ENCODE data around the gene DENND2D. TPM values are rescaled to one million over a fixed set of nuclear protein-coding genes. Genes with fewer than 3 reads are reported as not detected.

DENND2D gene
- total and polyA plus RNA-seq, 2 experiments from 2014 or later: 2.5 to 3.0 TPM

DNA sequence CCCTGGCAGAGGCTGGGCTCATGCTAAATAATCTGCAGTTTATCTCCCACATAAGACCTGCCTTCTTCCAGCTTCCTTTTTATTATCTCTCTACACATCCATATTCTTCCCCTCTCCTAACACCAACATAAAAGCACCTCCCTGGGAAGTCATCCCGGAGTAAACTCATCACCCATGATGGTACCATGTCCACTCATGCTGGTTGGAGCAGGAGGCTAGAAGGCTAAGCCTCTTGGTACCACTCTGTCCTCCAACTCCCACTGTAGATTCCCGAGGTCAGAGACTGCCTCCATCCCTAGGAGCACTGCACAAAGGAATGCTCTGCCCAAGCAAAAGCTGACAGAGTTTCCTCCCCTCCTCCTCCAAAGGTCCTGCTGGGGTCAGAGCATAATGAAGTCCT is 4.2 kb downstream of the DENND2D start (continued):
- TF ChIP-seq STAT1 (IDR thresholded peaks at IDR 0.05; ENCODE audit: unreplicated experiment): no peak
- TF ChIP-seq NANOG (IDR thresholded peaks at IDR 0.05; ENCODE audit: borderline replicate concordance): no peak
- TF ChIP-seq EZH2 (IDR thresholded peaks at IDR 0.05; ENCODE audit: low read depth, unreplicated experiment): no peak
- TF ChIP-seq CREB1 (CRISPR knock-in tag; IDR thresholded peaks at IDR 0.05; ENCODE audit: low read depth): no peak
- TF ChIP-seq REST (IDR thresholded peaks at IDR 0.05; ENCODE audit: unreplicated experiment): no peak

- Mint-ChIP-seq H3K4me3 (no peak overlapping the region), H3K4me1 (peaks cover 12% of the 10 kb centered on the region), H3K27me3 (ENCODE audit: insufficient read depth, low read depth, poor library complexity) (peaks cover 6% of the 10 kb centered on the region), H3K9me3 (no peaks in the 10 kb centered on the region), H3K36me3 (ENCODE audit: low read depth) (no peaks in the 10 kb centered on the region), H3K27ac (no peak overlapping the region)
- Histone ChIP-seq H4K20me1 (replicated peaks; ENCODE audit: insufficient read depth) (no peaks in the 10 kb centered on the region), H3K4me2 (no peak overlapping the region), H3K36me3 (ENCODE audit: insufficient read depth) (no peaks in the 10 kb centered on the region), H3K79me2 (replicated peaks; ENCODE audit: insufficient read depth) (no peaks in the 10 kb centered on the region), H3F3A (replicated peaks; ENCODE audit: low read depth) (no peaks in the 10 kb centered on the region), H3K27me3 (ENCODE audit: insufficient read depth) (no peaks in the 10 kb centered on the region), H3K27ac (ENCODE audit: low read depth) (no peak overlapping the region), H3K9me2 (ENCODE audit: insufficient read depth) (no peaks in the 10 kb centered on the region), H2AFZ (no peak overlapping the region), H3K4me1 (ENCODE audit: insufficient read depth) (no peaks in the 10 kb centered on the region), H3K4me3 (no peak overlapping the region)
- no peak for TF ChIP-seq REST (IDR thresholded peaks at IDR 0.05; ENCODE audit: unreplicated experiment)
- TF ChIP-seq ZNF331 (CRISPR knock-in tag; IDR thresholded peaks at IDR 0.05; ENCODE audit: low read depth): no peak
- TF ChIP-seq STAT1 (IDR thresholded peaks at IDR 0.05; ENCODE audit: unreplicated experiment): no peak
- TF ChIP-seq POLR2AphosphoS5 (IDR thresholded peaks at IDR 0.05; ENCODE audit: low read depth): no peak
- TF ChIP-seq JUNB (IDR thresholded peaks at IDR 0.05; ENCODE audit: unreplicated experiment): no peak
- ATAC-seq (no peak), DNase-seq (ENCODE audit: low spot score) (no peak)
Measured at GRCh38 chr1:111195002-111195684, 5.3 kb downstream of the DENND2D start.
